Measurements from ENCODE around the gene STRBP.

DNA sequence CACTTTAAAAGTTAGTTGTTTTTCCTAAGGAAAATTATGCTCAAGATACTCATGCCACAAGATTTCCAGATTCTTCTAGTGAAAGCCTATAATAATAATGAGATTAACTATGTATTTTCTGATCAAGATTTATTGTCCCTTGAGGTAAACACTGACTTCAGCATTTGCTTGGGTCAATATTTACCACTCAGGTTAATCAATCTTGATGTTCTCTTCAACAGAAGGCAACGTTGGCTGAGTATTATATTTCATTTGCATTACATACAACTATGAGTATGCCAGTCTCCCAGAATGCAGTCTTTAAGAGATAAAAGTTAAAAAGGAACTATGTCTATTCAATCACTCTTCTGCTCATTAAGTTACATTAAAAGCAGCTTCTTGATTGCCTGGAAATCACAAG, 119.3 kb downstream of the STRBP start:
- no peak for TF ChIP-seq EZH2phosphoT487 (IDR thresholded peaks at IDR 0.05; ENCODE audit: low read length)
- TF ChIP-seq, protein P1, sequence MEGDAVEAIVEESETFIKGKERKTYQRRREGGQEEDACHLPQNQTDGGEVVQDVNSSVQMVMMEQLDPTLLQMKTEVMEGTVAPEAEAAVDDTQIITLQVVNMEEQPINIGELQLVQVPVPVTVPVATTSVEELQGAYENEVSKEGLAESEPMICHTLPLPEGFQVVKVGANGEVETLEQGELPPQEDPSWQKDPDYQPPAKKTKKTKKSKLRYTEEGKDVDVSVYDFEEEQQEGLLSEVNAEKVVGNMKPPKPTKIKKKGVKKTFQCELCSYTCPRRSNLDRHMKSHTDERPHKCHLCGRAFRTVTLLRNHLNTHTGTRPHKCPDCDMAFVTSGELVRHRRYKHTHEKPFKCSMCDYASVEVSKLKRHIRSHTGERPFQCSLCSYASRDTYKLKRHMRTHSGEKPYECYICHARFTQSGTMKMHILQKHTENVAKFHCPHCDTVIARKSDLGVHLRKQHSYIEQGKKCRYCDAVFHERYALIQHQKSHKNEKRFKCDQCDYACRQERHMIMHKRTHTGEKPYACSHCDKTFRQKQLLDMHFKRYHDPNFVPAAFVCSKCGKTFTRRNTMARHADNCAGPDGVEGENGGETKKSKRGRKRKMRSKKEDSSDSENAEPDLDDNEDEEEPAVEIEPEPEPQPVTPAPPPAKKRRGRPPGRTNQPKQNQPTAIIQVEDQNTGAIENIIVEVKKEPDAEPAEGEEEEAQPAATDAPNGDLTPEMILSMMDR (IDR thresholded peaks at IDR 0.05; ENCODE audit: low read length) = no peak
- TF ChIP-seq EZH2 (optimal IDR thresholded peaks at IDR 0.05; ENCODE audit: low read depth, low read length) = no peak
